HepG2 (cell line): Measurements from ENCODE around the gene HDGFL2. TPM values are rescaled to one million over a fixed set of nuclear protein-coding genes. Genes with fewer than 3 reads are reported as not detected.
A peak's percentile ranks its signal among the peaks of the same experiment; 100 is the strongest.

Experiments used
- DR1 ChIP-seq: sonication (generic); formaldehyde crosslinking; IDR thresholded peaks from 2 replicates; pipeline ENCODE4 v1.8.0; 2021; ENCODE audit warnings: mild to moderate bottlenecking, missing genetic modification reagents, inconsistent platforms
- HNF4G ChIP-seq, 2 experiments: sonication (generic) in 1 of 2; formaldehyde crosslinking in 1 of 2; IDR thresholded peaks; 2 replicates each; pipeline versions ENCODE4 v1.4.0 to v1.6.1; 2011 to 2020; ENCODE audit warnings: borderline replicate concordance in 2 of 2, low read depth in 2 of 2, mild to moderate bottlenecking in 2 of 2, low read length in 1 of 2, missing genetic modification reagents in 1 of 2, moderate library complexity in 1 of 2
- HOXA9 ChIP-seq: sonication (generic); formaldehyde crosslinking; IDR thresholded peaks from 2 replicates; pipeline ENCODE4 v1.8.1; 2022; ENCODE audit warnings: missing genetic modification reagents, mild to moderate bottlenecking, moderate library complexity, borderline replicate concordance
- RFX1 ChIP-seq: fragments of 450-650 bp; IDR thresholded peaks from 2 replicates; pipeline ENCODE4 v1.6.1; 2017
- TAF15 ChIP-seq: fragments of 200-400 bp; formaldehyde crosslinking; IDR thresholded peaks from one replicate; pipeline ENCODE4 v1.6.1; 2018; ENCODE audit warnings: mild to moderate bottlenecking, low read depth, low read length; ENCODE audit not compliant: poor library complexity, severe bottlenecking
- ZBTB4 ChIP-seq: sonication (generic); formaldehyde crosslinking; IDR thresholded peaks from 2 replicates; pipeline ENCODE4 v1.4.0; 2020; ENCODE audit warnings: missing genetic modification reagents, mild to moderate bottlenecking, borderline replicate concordance
- ZNF292 ChIP-seq: sonication (generic); formaldehyde crosslinking; IDR thresholded peaks from 2 replicates; pipeline ENCODE4 v1.8.1; 2022; ENCODE audit warnings: mild to moderate bottlenecking, low read depth, missing genetic modification reagents, borderline replicate concordance
- ZNF407 ChIP-seq: sonication (generic); formaldehyde crosslinking; IDR thresholded peaks from one replicate; pipeline ENCODE4 v1.5.1; 2020; ENCODE audit warnings: mild to moderate bottlenecking, missing genetic modification reagents; ENCODE audit errors: not compliant biosample characterization
- ZNF569 ChIP-seq: sonication (generic); formaldehyde crosslinking; IDR thresholded peaks from 2 replicates; pipeline ENCODE4 v1.5.0; 2020; ENCODE audit warnings: mild to moderate bottlenecking, missing genetic modification reagents, moderate library complexity, borderline replicate concordance
- ZNF598 ChIP-seq: sonication (generic); formaldehyde crosslinking; IDR thresholded peaks from 2 replicates; pipeline ENCODE4 v1.5.1; 2020; ENCODE audit warnings: mild to moderate bottlenecking, missing genetic modification reagents, borderline replicate concordance
- ZNF770 ChIP-seq: sonication (generic); formaldehyde crosslinking; IDR thresholded peaks from 2 replicates; pipeline ENCODE4 v1.5.0; 2020; ENCODE audit warnings: mild to moderate bottlenecking, missing genetic modification reagents
- ZSCAN29 ChIP-seq: sonication (generic); formaldehyde crosslinking; conservative IDR thresholded peaks from 2 replicates; pipeline ENCODE4 v1.4.0; 2020; ENCODE audit warnings: mild to moderate bottlenecking, missing genetic modification reagents
- polyA plus RNA-seq, 8 experiments: library from polyadenylated mRNA; depleted of rRNA in 3 of 8; stranded (reverse) in 7 of 8; unstranded in 1 of 8; fragments of >200 nt; fragmentation: Illumina TruSeq in 4 of 8; extraction: Trizol in 4 of 8; gene quantifications; 2 replicates each; pipeline versions ENCODE4 v1.2.1 to v1.2.3, GENCODE V29; 2011 to 2016; ENCODE audit warnings: low read depth in 4 of 8, missing spikeins in 1 of 8, mixed read lengths in 1 of 8; ENCODE audit not compliant: insufficient read depth in 1 of 8
- total RNA-seq, 5 experiments: library from RNA; depleted of rRNA; stranded (reverse); fragments of >200 nt; fragmentation: Illumina TruSeq; extraction: Trizol; gene quantifications; 2 replicates each; pipeline ENCODE4 v1.2.3, GENCODE V29; 2016; ENCODE audit warnings: low read depth in 1 of 5

The HDGFL2 gene
- total and polyA plus RNA-seq, 2 of the 13 experiments (the other 11 are each of a cell fraction or from before 2014, with no cell fraction given) = 20.0 to 51.1 TPM

GRCh38 chr19:4541114-4541805, 69.2 kb downstream of the HDGFL2 start (continued):
- TF ChIP-seq ZNF770 (CRISPR knock-in tag) (0 out of 2 replicates have a peak, but pooled peaks have one; percentile 6), ZNF569 (CRISPR knock-in tag) (no peak), TAF15 (no peak), RFX1 (no peak), ZNF407 (CRISPR knock-in tag) (no peak), ZNF598 (CRISPR knock-in tag) (0 out of 2 replicates have a peak, but pooled peaks have one; percentile 54), HOXA9 (CRISPR knock-in tag) (no peak), ZNF292 (CRISPR knock-in tag) (no peak), ZSCAN29 (no peak), DR1 (CRISPR knock-in tag) (no peak), HNF4G (IDR thresholded peaks at IDR 0.05; ENCODE audit: borderline replicate concordance, low read depth, low read length) (no peak), HNF4G (CRISPR knock-in tag; IDR thresholded peaks at IDR 0.05; ENCODE audit: borderline replicate concordance, low read depth) (no peak), ZBTB4 (no peak)
